ENCODE data around the gene HIC1. TPM values are rescaled to one million over a fixed set of nuclear protein-coding genes. Genes with fewer than 3 reads are reported as not detected.

The HIC1 gene
- total and polyA plus RNA-seq, 3 experiments from 2014 or later = 1.3 to 42.7 (median 39.5) TPM

DNA sequence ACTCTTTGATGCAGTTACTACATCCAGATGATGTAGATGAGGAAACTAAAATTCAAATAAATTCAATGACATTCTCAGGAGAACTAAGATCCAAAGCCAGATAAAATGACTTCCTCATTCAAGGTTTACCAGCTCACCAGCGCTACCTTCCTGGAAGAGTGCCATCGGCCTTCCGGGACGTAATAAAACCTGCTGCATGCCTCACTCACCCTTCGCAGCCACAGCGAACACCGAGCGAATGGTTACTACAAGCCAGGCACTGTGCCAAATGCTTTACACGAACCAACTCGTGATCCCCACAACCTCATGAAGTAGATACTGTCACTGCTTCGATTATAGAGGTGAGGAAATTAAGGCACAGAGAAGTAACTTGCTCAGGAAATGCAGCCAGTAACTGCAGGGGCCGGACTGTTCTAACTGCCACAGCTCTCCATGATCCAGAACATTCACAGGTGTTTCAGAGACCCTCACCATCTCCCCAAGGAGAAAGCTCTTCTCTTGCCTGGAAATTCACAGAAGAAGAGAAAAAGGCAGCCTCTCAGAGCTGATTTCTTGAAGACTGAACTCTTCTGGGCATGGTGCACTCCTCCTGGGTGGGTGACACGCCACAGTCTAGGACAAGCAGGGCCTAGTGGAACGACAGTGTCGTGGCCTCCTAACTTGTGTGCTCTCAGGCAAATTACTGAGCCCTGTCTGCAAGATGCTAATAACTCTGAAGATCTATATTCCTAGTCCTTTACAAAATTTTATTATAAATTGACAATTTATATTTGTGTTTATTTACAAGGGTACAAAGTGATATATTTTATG lies 46.8 kb downstream of the HIC1 start:
- peaks cover 0 to 35% (median 11%) of the 10 kb centered on the region in 3 donors for H3K36me3 Mint-ChIP-seq
- H3K4me1 Mint-ChIP-seq = peaks cover 2 to 17% (median 5%) of the 10 kb centered on the region in 3 donors
- no peak overlapping the region for H3K27ac ChIP-seq (ENCODE audit: low read depth, low read length)
- H3K4me1 ChIP-seq (ENCODE audit: insufficient read depth, low read length) = peaks cover 9% of the 10 kb centered on the region
- no peaks in the 10 kb centered on the region for H3K27me3 ChIP-seq (ENCODE audit: insufficient read depth, low read length, poor library complexity, severe bottlenecking)
- peak in 3 of 5 donors; percentile 31 to 62 (median 50) for DNase-seq
- H3K9me3 Mint-ChIP-seq = no peaks in the 10 kb centered on the region
- CTCF ChIA-PET = interaction anchor here (1.4 kb wide), 1 partner anchor 46 kb away, joined by 3 read pairs; no protein-coding TSS in a partner anchor
- POLR2A ChIA-PET = no interaction called here
- H3K27me3 Mint-ChIP-seq = no peaks in the 10 kb centered on the region
- no peaks in the 10 kb centered on the region for H3K36me3 ChIP-seq (ENCODE audit: insufficient read depth, low read length)
- H3K27ac Mint-ChIP-seq = peak overlapping the region in 5 of 8 donors; percentile 14 to 66 (median 34)
- H3K4me3 Mint-ChIP-seq = no peak overlapping the region
- H3K4me3 ChIP-seq (ENCODE audit: low read length) = no peak overlapping the region
- H3K9me3 ChIP-seq (ENCODE audit: low read length) = no peaks in the 10 kb centered on the region

DNA sequence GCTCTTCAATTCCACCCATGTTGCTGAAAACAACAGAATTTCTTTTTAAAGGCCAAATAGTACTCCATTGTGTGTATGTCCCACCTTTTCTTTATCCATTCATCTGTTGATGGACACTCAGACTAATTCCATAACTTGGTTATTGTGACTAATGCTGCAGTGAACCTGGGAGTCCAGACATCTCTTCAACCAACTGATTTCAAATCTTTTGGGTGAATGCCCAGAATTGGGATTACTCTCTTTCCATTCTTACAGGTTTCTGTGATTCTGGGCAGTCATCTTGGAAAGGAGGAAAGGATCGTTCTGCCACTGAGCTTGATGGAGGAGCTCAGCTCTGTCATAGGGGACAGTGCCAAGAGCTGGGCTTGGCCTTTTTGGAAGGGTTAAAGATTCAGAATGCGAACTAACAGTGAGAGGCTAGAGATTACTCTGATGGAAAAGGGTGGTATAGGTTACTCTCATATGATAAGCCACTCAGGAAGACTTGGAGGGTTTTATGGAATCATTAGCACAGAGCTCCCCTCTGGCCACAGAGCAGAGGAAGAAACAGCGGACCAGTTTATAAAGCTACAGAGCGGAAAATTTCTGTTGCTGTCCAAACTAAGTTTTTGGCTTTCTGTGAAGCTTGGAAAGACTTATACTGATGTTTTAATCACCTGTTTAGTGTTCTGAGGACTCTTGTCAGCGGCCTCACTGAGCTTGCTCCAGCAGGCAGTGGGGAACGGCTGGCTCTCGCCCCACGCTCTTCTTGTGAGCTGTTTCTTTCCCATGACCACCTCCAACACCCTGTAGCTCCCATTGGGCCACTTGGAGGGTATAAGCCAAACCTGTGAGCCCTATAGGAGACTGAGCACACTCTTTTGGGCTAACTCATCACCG lies 48.3 kb downstream of the HIC1 start:
- no peak for DNase-seq
- Mint-ChIP-seq H3K27ac (peak overlapping the region in 4 of 8 donors; percentile 44 to 87 (median 52)), H3K9me3 (no peaks in the 10 kb centered on the region), H3K36me3 (peaks cover 0 to 33% (median 9%) of the 10 kb centered on the region in 3 donors), H3K4me3 (no peak overlapping the region), H3K27me3 (no peaks in the 10 kb centered on the region), H3K4me1 (peaks cover 2 to 15% (median 10%) of the 10 kb centered on the region in 3 donors)
- ChIA-PET POLR2A (interaction anchor here (0.6 kb wide), 1 partner anchor 28 kb away, joined by 4 read pairs; no protein-coding TSS in a partner anchor), CTCF (interaction anchor here (0.7 to 1.3 kb wide), 3 partner anchors 14 to 142 kb away, joined by 3 read pairs; no protein-coding TSS in a partner anchor)
- Histone ChIP-seq H3K4me1 (ENCODE audit: insufficient read depth, low read length) (peaks cover 9% of the 10 kb centered on the region), H3K27me3 (ENCODE audit: insufficient read depth, low read length, poor library complexity, severe bottlenecking) (no peaks in the 10 kb centered on the region), H3K36me3 (ENCODE audit: insufficient read depth, low read length) (no peaks in the 10 kb centered on the region), H3K9me3 (ENCODE audit: low read length) (no peaks in the 10 kb centered on the region), H3K4me3 (ENCODE audit: low read length) (no peak overlapping the region), H3K27ac (ENCODE audit: low read depth, low read length) (no peak overlapping the region)

DNA sequence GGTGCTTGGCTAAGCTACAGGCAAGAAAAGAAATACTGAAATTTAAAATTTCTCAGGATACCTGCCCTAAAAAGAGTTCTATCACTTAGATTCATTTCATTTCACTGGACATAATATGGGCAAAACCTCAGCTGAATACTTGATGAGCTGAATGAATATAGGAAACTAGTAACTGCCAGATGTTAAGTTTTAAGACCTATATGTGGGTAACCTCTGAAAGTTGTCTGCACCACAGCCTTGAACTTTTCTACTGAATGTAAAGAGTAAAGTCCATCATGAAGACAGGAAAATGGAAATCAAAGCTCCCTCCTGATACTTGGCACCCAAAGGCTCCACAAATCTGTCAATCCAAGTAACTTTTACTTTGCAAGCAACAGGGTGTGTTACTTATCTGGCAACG lies 50.8 kb downstream of the HIC1 start:
- Histone ChIP-seq H3K4me1 (ENCODE audit: insufficient read depth, low read length) (peaks cover 9% of the 10 kb centered on the region), H3K36me3 (ENCODE audit: insufficient read depth, low read length) (no peaks in the 10 kb centered on the region), H3K27ac (ENCODE audit: low read depth, low read length) (no peak overlapping the region), H3K9me3 (ENCODE audit: low read length) (no peaks in the 10 kb centered on the region), H3K27me3 (ENCODE audit: insufficient read depth, low read length, poor library complexity, severe bottlenecking) (no peaks in the 10 kb centered on the region), H3K4me3 (ENCODE audit: low read length) (no peak overlapping the region)
- H3K4me1 Mint-ChIP-seq = peaks cover 2 to 14% (median 12%) of the 10 kb centered on the region in 3 donors
- peaks cover 0 to 35% (median 6%) of the 10 kb centered on the region in 3 donors for H3K36me3 Mint-ChIP-seq
- CTCF ChIA-PET = interaction anchor here (1.2 to 1.7 kb wide), 2 partner anchors 17 to 99 kb away, joined by 3 to 4 read pairs; no protein-coding TSS in a partner anchor
- peak overlapping the region in 1 of 8 donors; percentile 26 for H3K27ac Mint-ChIP-seq
- DNase-seq = no peak
- no peak overlapping the region for H3K4me3 Mint-ChIP-seq
- H3K27me3 Mint-ChIP-seq = no peaks in the 10 kb centered on the region
- POLR2A ChIA-PET = no interaction called here
- H3K9me3 Mint-ChIP-seq = no peaks in the 10 kb centered on the region

DNA sequence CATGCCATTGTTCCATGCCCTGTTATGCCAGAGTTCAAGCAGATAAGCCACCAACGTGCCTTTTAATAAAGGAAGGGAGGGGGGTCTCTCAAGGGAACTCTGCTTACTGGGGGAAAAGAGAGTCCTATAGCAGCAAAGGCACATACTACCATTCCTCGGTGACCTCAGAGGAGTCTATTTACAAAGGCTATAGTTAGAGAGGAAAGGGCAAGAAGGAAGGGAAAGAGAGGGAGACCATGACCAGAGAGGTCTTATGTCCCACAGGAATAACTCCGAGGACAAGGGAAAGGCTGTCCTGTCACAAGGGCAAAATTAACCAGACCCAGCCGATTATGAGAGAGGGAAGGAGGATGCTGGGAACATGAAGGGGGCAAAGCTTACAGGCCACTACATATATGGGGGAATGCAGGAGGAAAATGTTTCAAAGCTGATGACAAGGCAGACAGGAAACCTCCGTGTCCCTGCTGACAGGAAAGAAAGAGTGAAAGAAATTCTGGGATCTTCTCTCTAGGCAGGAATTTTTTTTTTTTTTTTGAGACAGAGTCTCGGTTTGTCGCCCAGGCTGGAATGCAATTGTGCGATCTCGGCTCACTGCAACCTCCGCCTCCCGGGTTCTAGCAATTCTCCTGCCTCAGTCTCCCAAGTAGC lies 51.5 kb downstream of the HIC1 start:
- no peak overlapping the region for H3K27ac ChIP-seq (ENCODE audit: low read depth, low read length)
- peaks cover 2 to 14% (median 11%) of the 10 kb centered on the region in 3 donors for H3K4me1 Mint-ChIP-seq
- peaks cover 0 to 35% (median 6%) of the 10 kb centered on the region in 3 donors for H3K36me3 Mint-ChIP-seq
- no peak overlapping the region for H3K4me3 Mint-ChIP-seq
- no peaks in the 10 kb centered on the region for H3K9me3 ChIP-seq (ENCODE audit: low read length)
- no peaks in the 10 kb centered on the region for H3K27me3 ChIP-seq (ENCODE audit: insufficient read depth, low read length, poor library complexity, severe bottlenecking)
- no peaks in the 10 kb centered on the region for H3K9me3 Mint-ChIP-seq
- H3K4me3 ChIP-seq (ENCODE audit: low read length) = no peak overlapping the region
- H3K36me3 ChIP-seq (ENCODE audit: insufficient read depth, low read length) = no peaks in the 10 kb centered on the region
- ChIA-PET POLR2A (no interaction called here), CTCF (interaction anchor here (1.7 kb wide), 1 partner anchor 18 kb away, joined by 4 read pairs; no protein-coding TSS in a partner anchor)
- peak overlapping the region in 1 of 8 donors; percentile 46 for H3K27ac Mint-ChIP-seq
- DNase-seq = no peak
- peaks cover 9% of the 10 kb centered on the region for H3K4me1 ChIP-seq (ENCODE audit: insufficient read depth, low read length)
- H3K27me3 Mint-ChIP-seq = no peaks in the 10 kb centered on the region

DNA sequence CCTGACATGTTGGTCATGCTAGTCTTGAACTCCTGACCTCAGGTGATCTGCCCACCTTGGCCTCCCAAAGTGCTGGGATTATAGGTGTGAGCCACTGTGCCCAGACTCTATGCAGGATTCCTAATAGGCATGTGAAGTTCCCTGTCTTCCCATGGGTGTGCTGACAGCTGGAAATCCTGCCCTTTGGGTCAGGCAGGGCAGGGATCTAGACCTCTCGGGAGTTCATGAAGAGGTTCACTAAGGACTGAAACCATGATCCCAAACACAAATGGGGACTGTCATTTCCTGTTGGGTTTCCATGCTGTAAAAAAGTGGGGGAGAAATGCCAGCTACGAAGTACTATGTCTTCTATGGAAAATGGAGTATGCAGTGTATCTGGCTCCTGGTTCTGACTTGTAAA lies 52.1 kb downstream of the HIC1 start:
- no peak overlapping the region for H3K4me3 Mint-ChIP-seq
- ChIA-PET CTCF (interaction anchor here (1.3 kb wide), 1 partner anchor 176 kb away, joined by 3 read pairs; no protein-coding TSS in a partner anchor), POLR2A (no interaction called here)
- no peaks in the 10 kb centered on the region for H3K36me3 ChIP-seq (ENCODE audit: insufficient read depth, low read length)
- peaks cover 2 to 14% (median 7%) of the 10 kb centered on the region in 3 donors for H3K4me1 Mint-ChIP-seq
- no peaks in the 10 kb centered on the region for H3K9me3 ChIP-seq (ENCODE audit: low read length)
- H3K4me3 ChIP-seq (ENCODE audit: low read length) = no peak overlapping the region
- H3K27me3 ChIP-seq (ENCODE audit: insufficient read depth, low read length, poor library complexity, severe bottlenecking) = no peaks in the 10 kb centered on the region
- no peaks in the 10 kb centered on the region for H3K27me3 Mint-ChIP-seq
- no peak for DNase-seq
- H3K27ac ChIP-seq (ENCODE audit: low read depth, low read length) = no peak overlapping the region
- H3K9me3 Mint-ChIP-seq = no peaks in the 10 kb centered on the region
- peaks cover 5% of the 10 kb centered on the region for H3K4me1 ChIP-seq (ENCODE audit: insufficient read depth, low read length)
- peak overlapping the region in 1 of 8 donors; percentile 38 for H3K27ac Mint-ChIP-seq
- H3K36me3 Mint-ChIP-seq = peaks cover 0 to 39% (median 6%) of the 10 kb centered on the region in 3 donors

DNA sequence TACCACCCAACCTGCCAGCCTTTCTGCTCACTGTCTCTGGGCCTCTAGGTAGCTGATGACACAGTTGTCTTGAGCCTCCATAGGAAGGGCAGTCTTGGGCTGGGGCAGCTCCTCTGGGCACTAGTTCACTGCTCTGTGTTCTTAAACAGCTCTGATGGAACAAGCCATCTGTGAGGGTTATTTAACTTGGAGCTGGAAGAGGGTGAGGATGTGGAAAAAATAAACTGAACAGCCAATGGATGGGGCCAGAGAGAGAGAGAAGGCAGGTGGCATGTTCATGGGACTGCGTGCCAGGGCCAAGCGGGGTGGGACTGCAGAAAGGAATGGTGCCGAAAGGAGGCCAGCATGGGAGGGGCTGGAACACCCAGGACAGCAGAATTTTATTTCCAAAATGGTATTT lies 52.6 kb downstream of the HIC1 start:
- Mint-ChIP-seq H3K36me3 (peaks cover 0 to 38% (median 6%) of the 10 kb centered on the region in 3 donors), H3K4me3 (no peak overlapping the region), H3K27ac (peak overlapping the region in 3 of 8 donors; percentile 18 to 38 (median 33)), H3K4me1 (peaks cover 2 to 14% (median 7%) of the 10 kb centered on the region in 3 donors), H3K27me3 (no peaks in the 10 kb centered on the region), H3K9me3 (no peaks in the 10 kb centered on the region)
- H3K36me3 ChIP-seq (ENCODE audit: insufficient read depth, low read length) = no peaks in the 10 kb centered on the region
- H3K9me3 ChIP-seq (ENCODE audit: low read length) = no peaks in the 10 kb centered on the region
- H3K27ac ChIP-seq (ENCODE audit: low read depth, low read length) = no peak overlapping the region
- no peak for DNase-seq
- H3K4me3 ChIP-seq (ENCODE audit: low read length) = no peak overlapping the region
- ChIA-PET POLR2A (no interaction called here), CTCF (interaction anchor here (1.3 kb wide), 1 partner anchor 175 kb away, joined by 3 read pairs; no protein-coding TSS in a partner anchor)
- H3K27me3 ChIP-seq (ENCODE audit: insufficient read depth, low read length, poor library complexity, severe bottlenecking) = no peaks in the 10 kb centered on the region
- peaks cover 4% of the 10 kb centered on the region for H3K4me1 ChIP-seq (ENCODE audit: insufficient read depth, low read length)

DNA sequence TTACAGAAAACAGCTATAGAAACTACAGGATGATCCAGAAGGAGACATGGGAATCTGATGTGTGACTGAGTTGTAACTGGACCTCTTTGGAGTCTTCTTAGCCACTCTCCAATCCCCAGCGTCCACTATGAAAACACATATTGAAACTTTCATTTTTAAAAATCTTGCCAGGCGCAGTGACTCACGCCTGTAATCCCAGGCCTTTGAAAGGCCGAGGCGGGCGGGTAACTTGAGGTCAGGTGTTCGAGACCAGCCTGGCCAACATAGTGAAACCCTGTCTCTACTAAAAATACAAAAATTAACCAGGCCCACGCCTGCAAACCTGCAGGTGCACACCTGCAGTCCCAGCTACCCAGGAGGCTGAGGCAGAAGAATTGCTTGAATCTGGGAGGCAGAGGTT lies 53.3 kb downstream of the HIC1 start:
- CTCF ChIA-PET = interaction anchor here (1.3 kb wide), 1 partner anchor 175 kb away, joined by 3 read pairs; no protein-coding TSS in a partner anchor
- peaks cover 0 to 9% (median 7%) of the 10 kb centered on the region in 3 donors for H3K4me1 Mint-ChIP-seq
- no peak overlapping the region for H3K4me3 Mint-ChIP-seq
- no peak overlapping the region for H3K4me3 ChIP-seq (ENCODE audit: low read length)
- no peaks in the 10 kb centered on the region for H3K27me3 ChIP-seq (ENCODE audit: insufficient read depth, low read length, poor library complexity, severe bottlenecking)
- H3K27me3 Mint-ChIP-seq = no peaks in the 10 kb centered on the region
- H3K9me3 ChIP-seq (ENCODE audit: low read length) = no peaks in the 10 kb centered on the region
- POLR2A ChIA-PET = no interaction called here
- no peak overlapping the region for H3K27ac Mint-ChIP-seq
- no peaks in the 10 kb centered on the region for H3K9me3 Mint-ChIP-seq
- no peaks in the 10 kb centered on the region for H3K4me1 ChIP-seq (ENCODE audit: insufficient read depth, low read length)
- peaks cover 0 to 31% (median 3%) of the 10 kb centered on the region in 3 donors for H3K36me3 Mint-ChIP-seq
- no peaks in the 10 kb centered on the region for H3K36me3 ChIP-seq (ENCODE audit: insufficient read depth, low read length)
- no peak for DNase-seq
- no peak overlapping the region for H3K27ac ChIP-seq (ENCODE audit: low read depth, low read length)
